NAMALWA (cell line): Measurements from ENCODE around the gene KIF24.
"Not testable (repeated sequence)": the region's sequence is repeated elsewhere in the genome, so short reads cannot be mapped to it uniquely, and the experiment has no call there.

ENCODE experiments used
- DNase-seq: peaks from one replicate; pipeline ENCODE4 v3.0.0-alpha.2; 2015; ENCODE audit warnings: low spot score

Gene KIF24

DNA sequence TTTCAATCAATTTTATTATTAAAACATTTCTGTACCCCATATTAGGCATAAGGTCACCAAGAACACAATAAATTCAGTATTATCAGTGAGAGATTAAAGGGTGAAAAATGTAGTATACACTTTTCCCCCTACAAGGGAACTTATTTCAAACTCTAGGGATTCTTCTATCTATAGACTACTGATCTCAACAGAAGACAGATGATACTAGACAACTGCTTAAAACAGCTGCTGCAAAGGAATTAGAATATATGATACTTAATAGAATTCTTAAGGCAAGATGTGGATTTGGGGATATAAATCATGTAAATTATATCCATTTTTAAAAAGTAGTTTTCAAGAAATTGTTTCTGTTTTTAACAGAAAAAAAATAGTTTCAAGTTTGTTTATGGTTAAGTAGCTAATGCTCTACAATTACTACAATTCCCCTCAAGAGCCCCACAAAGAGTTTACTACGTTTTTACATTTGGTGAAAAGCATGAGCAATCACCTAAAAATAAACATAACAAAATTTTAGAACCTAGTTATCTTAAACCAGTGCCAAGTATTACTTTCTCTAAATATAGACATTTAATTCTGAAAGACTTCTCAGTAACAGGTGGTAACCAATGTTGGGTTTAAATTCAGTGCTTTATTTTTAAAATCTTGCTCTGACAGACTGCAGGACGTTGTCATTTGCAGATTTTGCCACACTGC is 6.0 kb downstream of the KIF24 start:
- no peak for DNase-seq

GRCh38 chr9:34321451-34321850 is 7.6 kb downstream of the KIF24 start:
- DNase-seq: peak; percentile 48

- no peak for DNase-seq
Measured at GRCh38 chr9:34318163-34318790, 10.8 kb downstream of the KIF24 start.

- no peak for DNase-seq
Measured at GRCh38 chr9:34317436-34317835, 11.6 kb downstream of the KIF24 start.

DNA sequence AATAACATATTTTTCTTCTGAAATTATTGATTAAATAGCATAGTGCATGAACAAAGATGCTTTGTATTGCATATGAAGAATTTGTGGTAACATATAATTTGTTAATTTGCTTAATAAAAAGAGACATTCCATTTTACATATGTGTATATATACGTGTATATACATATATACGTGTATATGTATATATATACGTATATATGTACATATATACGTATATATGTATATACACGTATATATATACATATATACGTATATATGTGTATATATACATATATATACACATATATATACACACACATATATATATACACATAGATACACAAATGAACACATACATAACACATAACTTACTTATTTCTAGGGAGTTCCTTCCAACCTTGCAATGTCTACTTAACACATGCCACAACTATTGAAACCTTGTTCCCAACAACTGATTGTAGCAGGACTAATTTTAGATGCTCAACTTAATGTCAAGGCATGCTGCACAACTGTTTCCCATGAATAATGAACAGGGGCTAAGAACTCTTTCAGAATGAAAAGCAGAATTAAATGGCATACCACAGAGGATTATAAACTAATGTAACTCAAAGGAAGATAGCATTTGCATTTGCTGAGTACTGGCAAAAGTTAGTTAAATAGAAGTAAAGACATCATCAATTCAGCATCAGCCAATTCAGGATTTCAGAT is 17.4 kb downstream of the KIF24 start:
- no peak for DNase-seq

DNA sequence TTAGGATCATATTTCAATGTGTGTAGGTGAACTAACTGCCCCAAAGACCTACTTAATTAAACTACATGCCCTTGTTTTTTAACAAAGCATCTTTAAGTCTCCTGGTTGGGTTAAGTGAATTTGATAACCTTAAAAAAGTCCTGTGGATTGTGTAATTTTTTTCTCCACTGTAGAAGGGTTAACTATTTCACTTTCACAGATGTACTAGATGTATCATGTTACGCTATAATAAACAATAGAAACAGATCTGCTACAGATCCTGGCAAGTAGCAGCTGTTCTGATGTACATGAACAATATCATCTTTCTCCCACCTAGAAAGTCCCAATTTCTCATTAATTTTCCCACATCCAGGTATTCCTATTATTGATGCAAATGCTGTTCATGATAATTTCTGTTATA is 18.9 kb downstream of the KIF24 start:
- DNase-seq: no peak

DNA sequence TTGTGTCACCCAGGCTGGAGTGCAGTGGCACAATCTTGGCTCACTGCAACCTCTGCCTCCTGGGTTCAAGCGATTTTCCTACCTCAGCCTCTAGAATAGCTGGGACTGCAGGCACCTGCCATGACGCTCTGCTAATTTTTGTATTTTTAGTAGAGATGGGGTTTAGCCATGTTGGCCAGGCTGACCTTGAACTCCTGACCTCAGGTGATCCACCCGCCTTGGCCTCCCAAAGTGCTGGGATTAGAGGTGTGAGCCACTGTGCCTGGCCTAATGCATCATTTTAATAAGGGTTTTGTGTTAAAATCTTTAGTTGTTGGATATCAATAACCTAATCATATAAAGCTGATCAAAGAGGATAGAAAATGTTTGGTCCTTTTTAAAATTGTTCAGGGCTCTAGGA is 20.8 kb downstream of the KIF24 start:
- DNase-seq: not testable (repeated sequence)

DNA sequence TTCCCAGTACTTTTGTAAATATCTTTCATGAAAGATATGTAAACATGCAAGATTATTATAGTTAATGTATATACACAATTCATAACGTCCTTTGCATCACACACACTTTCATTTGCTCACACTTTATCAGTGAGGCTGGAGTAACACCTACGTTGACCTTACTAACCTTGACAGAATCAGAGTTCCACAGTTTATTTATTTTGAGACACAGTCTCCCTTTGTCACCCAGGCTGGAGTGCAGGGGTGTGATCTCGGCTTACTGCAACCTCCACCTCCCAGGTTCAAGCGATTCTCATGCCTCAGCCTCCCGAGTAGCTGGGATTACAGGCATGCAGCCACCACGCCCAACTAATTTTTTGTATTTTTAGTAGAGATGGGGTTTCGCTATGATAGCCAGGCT is 28.0 kb downstream of the KIF24 start:
- DNase-seq: not testable (repeated sequence)

DNA sequence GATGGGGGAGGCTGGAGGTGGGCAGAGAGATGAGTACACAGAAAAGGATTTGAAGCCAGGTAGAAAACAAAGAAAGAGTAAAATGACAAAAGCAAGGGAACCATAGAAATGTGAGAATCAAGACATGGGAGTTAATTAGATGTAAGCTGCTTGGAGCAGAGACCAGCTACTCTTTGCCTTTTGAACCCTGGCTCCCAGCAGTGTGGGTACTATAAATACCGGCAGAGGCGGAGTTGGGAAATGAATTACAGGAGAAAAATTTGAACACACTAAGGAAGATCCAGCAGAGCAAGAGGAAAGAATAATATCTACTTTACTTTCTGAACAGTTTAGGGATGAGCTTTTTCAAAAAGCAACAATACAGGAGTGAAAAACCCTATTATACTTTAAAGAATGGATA is 36.5 kb downstream of the KIF24 start:
- no peak for DNase-seq

DNA sequence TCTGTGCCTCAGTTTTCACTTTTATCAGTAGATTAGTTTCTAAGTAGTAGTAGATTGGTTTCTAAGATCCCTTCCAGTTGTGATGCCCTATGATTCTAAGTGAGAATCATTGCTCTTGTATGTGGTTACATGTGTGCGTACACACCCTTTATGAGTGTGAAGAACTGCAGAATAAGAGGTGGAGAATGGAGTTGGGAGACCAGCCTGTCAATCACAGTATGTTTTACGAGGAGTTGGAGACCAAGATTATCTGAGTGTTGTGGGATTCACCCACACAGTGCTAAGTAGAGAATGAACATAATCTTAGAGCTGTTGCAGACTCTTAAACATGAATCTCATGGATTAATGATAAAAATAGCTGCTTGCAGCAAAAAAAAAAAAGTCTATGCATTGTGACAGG is 37.6 kb downstream of the KIF24 start:
- DNase-seq: no peak

- no peak for DNase-seq
Measured at GRCh38 chr9:34291023-34291422, 38.0 kb downstream of the KIF24 start.

DNA sequence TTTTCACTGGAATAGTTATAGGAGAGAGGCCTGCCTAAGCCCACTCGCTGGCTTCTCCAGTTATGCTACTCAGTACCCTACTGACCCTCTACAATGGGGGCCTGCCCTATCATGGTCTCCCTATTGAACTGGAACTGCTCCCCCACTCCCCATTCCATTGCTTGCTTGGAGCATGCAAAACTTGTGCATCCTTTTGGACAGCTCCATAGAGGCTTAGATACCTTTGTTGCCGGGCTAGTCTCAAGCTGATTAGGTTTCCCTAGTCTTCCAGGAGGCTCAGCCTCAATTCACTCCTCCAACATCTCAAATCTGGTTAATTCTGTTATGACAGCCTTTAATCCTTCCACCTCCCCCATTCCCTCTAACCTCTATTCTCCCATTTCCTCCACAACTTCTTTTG is 39.9 kb downstream of the KIF24 start:
- no peak for DNase-seq

GRCh38 chr9:34282096-34282495 is 47.0 kb downstream of the KIF24 start:
- DNase-seq: no peak

DNA sequence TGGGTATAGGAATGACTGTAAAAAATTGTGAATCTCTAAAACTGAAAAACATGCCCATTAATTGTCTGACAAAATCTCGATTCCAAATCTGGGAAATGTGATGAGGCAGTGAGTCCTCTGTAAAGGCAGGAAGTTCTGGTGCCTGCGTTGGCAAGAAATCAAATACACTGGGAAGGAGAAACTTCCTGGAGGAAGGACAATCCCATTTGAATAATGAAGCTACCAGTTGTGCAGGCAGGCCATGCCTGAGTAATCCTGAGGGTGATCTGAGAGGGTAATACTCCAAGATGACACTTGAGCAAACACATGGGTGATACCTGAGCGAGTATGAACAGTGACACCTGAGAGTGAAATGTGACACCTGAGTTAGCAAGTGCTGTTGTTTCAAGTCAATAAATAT is 49.7 kb downstream of the KIF24 start:
- DNase-seq: no peak
